Esophagus muscularis mucosa (tissue), 4 donors: ENCODE measurements around the gene ZNF316. TPM values are rescaled to one million over a fixed set of nuclear protein-coding genes. Genes with fewer than 3 reads are reported as not detected.

ENCODE experiments used
- DNase-seq: peaks from one replicate; pipeline ENCODE4 v3.0.0-alpha.2; 2017; ENCODE audit errors: extremely low spot score
- H3K27ac ChIP-seq, 4 donors: fragments of 200-600 bp; sonication (generic); replicated peaks in 1 of 4; 1 replicate in 3 of 4; 2 replicates in 1 of 4; pipeline ENCODE4 v1.5.1; 2016 to 2019; ENCODE audit warnings: mild to moderate bottlenecking in 1 of 4
- H3K27me3 ChIP-seq, 4 donors: fragments of 200-600 bp; sonication (generic); one replicate each; pipeline versions ENCODE4 v1.5.1 to v1.6.0; 2016 to 2019
- H3K36me3 ChIP-seq, 4 donors: fragments of 200-600 bp; sonication (generic); one replicate each; pipeline ENCODE4 v1.5.1; 2016 to 2019
- H3K4me1 ChIP-seq, 4 donors: fragments of 200-600 bp; sonication (generic); one replicate each; pipeline ENCODE4 v1.5.1; 2016 to 2019
- H3K4me3 ChIP-seq, 4 donors: fragments of 200-600 bp; sonication (generic); 1 replicate in 2 of 4; 2 replicates in 2 of 4; pipeline ENCODE4 v1.5.1; 2016 to 2019; ENCODE audit warnings: mild to moderate bottlenecking in 4 of 4, moderate library complexity in 1 of 4
- H3K9me3 ChIP-seq, 4 donors: fragments of 200-600 bp; sonication (generic); 1 replicate in 3 of 4; 2 replicates in 1 of 4; pipeline ENCODE4 v1.5.1; 2016 to 2019
- EP300 ChIP-seq: sonication (generic); formaldehyde crosslinking; IDR thresholded peaks from one replicate; pipeline ENCODE4 v1.6.1; 2017; ENCODE audit warnings: antibody characterized with exemption
- POLR2A ChIP-seq: fragments of 450-650 bp; IDR thresholded peaks from one replicate; pipeline ENCODE4 v1.6.1; 2017; ENCODE audit warnings: antibody characterized with exemption, moderate library complexity, mild to moderate bottlenecking, low read depth
- POLR2AphosphoS5 ChIP-seq, 2 donors: sonication (generic); formaldehyde crosslinking; IDR thresholded peaks; one replicate each; pipeline ENCODE4 v1.6.1; 2017; ENCODE audit warnings: antibody characterized with exemption in 2 of 2
- WGBS: methylation state at CpG from one replicate; pipeline ENCODE4 v1.1.5; 2018; 5-methylcytosine and 5-hydroxymethylcytosine counted together
- intact Hi-C: fragments of 100-400 bp; cut with DNase I; formaldehyde crosslinking; loops from one replicate; pipeline ENCODE4 v1.15.1; 2023
- total RNA-seq, 4 donors: library from RNA; depleted of rRNA; stranded (reverse); fragments of >200 nt; gene quantifications; one replicate each; pipeline versions ENCODE4 v1.1.0 to v1.2.1, GENCODE V29; 2016
- TF ChIP-seq, protein P1 (sequence below), 3 experiments: fragments of 200-600 bp in 2 of 3; fragments of 450-650 bp in 1 of 3; sonication (generic) in 2 of 3; IDR thresholded peaks; one replicate each; pipeline ENCODE4 v1.5.1; 2017 to 2019; ENCODE audit warnings: antibody characterized with exemption in 3 of 3, mild to moderate bottlenecking in 2 of 3, moderate library complexity in 1 of 3

ZNF316 gene
- total RNA-seq, 4 donors from 2014 or later = 24.0 to 38.9 (median 30.8) TPM

- Histone ChIP-seq H3K36me3 (peaks cover 0 to 34% (median 18%) of the 10 kb centered on the region in 4 donors), H3K4me3 (peak overlapping the region; percentile 77 to 99 (median 93)), H3K27me3 (no peaks in the 10 kb centered on the region), H3K9me3 (no peaks in the 10 kb centered on the region), H3K27ac (peak overlapping the region; percentile 32 to 78 (median 68)), H3K4me1 (peaks cover 14 to 43% (median 36%) of the 10 kb centered on the region in 4 donors)
- TF ChIP-seq EP300 (no peak), POLR2A (no peak), POLR2AphosphoS5 (IDR thresholded peaks at IDR 0.05) (no peak)
- TF ChIP-seq, protein P1, sequence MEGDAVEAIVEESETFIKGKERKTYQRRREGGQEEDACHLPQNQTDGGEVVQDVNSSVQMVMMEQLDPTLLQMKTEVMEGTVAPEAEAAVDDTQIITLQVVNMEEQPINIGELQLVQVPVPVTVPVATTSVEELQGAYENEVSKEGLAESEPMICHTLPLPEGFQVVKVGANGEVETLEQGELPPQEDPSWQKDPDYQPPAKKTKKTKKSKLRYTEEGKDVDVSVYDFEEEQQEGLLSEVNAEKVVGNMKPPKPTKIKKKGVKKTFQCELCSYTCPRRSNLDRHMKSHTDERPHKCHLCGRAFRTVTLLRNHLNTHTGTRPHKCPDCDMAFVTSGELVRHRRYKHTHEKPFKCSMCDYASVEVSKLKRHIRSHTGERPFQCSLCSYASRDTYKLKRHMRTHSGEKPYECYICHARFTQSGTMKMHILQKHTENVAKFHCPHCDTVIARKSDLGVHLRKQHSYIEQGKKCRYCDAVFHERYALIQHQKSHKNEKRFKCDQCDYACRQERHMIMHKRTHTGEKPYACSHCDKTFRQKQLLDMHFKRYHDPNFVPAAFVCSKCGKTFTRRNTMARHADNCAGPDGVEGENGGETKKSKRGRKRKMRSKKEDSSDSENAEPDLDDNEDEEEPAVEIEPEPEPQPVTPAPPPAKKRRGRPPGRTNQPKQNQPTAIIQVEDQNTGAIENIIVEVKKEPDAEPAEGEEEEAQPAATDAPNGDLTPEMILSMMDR (IDR thresholded peaks at IDR 0.05) = peak in 1 of 3 experiments; percentile 24
- intact Hi-C loops = loop anchor here (2.0 to 5.0 kb wide), 2 partner anchors 70 to 93 kb away; partner anchors contain the start of gene ZNF12
- 2% methylated on average over 33 of the region's 60 CpGs for WGBS
- no peak for DNase-seq
These were observed 569 bp downstream of the ZNF316 start for GRCh38 chr7:6637544-6638229.

DNA sequence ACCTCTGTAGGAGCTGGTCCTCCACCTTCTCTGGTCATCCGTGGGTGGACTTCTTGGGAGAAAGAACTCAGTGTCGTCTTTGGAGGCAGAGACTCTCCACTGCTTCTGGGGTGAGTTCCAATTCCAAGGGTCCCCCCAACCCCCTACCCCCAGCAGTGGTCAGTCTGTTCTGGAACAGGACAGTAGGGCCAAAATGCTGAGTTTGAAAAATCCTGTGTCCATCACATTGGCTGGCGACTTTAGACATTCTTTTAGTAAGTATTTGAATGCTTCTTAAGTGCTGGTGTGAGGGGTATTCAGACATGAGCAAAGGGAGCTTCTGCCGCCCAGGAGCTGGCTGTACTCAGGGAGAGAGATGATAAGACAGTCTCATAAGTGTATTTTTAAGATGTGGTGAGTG is 1.9 kb downstream of the ZNF316 start:
- intact Hi-C loops = loop anchor here (5.0 kb wide), 1 partner anchor 68 kb away; the partner anchor contains the start of gene ZNF12
- TF ChIP-seq POLR2A (no peak), POLR2AphosphoS5 (IDR thresholded peaks at IDR 0.05) (no peak), EP300 (no peak)
- TF ChIP-seq, protein P1 (IDR thresholded peaks at IDR 0.05) = no peak
- no peaks in the 10 kb centered on the region for H3K9me3 ChIP-seq
- no peak overlapping the region for H3K4me3 ChIP-seq
- DNase-seq = no peak
- no peak overlapping the region for H3K27ac ChIP-seq
- 81% methylated on average over 4 of the region's 4 CpGs for WGBS
- peaks cover 14 to 43% (median 36%) of the 10 kb centered on the region in 4 donors for H3K4me1 ChIP-seq
- H3K36me3 ChIP-seq = peaks cover 6 to 48% (median 32%) of the 10 kb centered on the region in 4 donors
- H3K27me3 ChIP-seq = no peaks in the 10 kb centered on the region

DNA sequence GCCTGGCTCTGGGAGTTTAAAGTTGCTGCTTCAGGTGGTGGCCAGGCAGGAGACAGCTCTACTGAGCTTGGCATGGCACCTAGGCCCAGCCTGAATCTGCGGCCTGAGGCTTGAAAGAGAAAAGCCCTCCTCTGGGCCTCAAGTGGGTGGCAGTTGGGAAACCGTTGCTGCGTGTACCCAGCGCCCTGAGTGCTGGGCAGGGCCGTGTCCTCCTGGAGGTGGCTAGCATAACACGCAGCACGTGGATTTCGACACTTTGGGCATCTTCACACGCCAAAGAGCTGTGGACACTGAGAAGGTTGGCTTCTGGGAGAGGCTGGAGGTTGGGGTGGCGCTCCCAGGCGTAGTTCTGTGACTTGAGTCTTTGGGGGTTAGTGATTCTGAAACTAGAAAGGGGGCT is 2.5 kb downstream of the ZNF316 start:
- TF ChIP-seq, protein P1 (IDR thresholded peaks at IDR 0.05) = no peak
- TF ChIP-seq POLR2A (no peak), POLR2AphosphoS5 (IDR thresholded peaks at IDR 0.05) (no peak), EP300 (no peak)
- WGBS = 96% methylated on average over 11 of the region's 11 CpGs
- intact Hi-C loops = loop anchor here (5.0 kb wide), 1 partner anchor 68 kb away; the partner anchor contains the start of gene ZNF12
- no peaks in the 10 kb centered on the region for H3K9me3 ChIP-seq
- H3K27me3 ChIP-seq = no peaks in the 10 kb centered on the region
- peaks cover 12 to 54% (median 38%) of the 10 kb centered on the region in 4 donors for H3K36me3 ChIP-seq
- no peak for DNase-seq
- no peak overlapping the region for H3K4me3 ChIP-seq
- peaks cover 14 to 43% (median 36%) of the 10 kb centered on the region in 4 donors for H3K4me1 ChIP-seq
- no peak overlapping the region for H3K27ac ChIP-seq

- no peak overlapping the region for H3K27ac ChIP-seq
- WGBS = 64% methylated on average over 10 of the region's 11 CpGs
- H3K9me3 ChIP-seq = no peaks in the 10 kb centered on the region
- H3K36me3 ChIP-seq = peaks cover 18 to 60% (median 44%) of the 10 kb centered on the region in 4 donors
- no peak overlapping the region for H3K4me3 ChIP-seq
- H3K27me3 ChIP-seq = no peaks in the 10 kb centered on the region
- intact Hi-C loops = no loop called here
- H3K4me1 ChIP-seq = peaks cover 14 to 43% (median 36%) of the 10 kb centered on the region in 4 donors
- TF ChIP-seq EP300 = no peak
- no peak for TF ChIP-seq POLR2A
- no peak for TF ChIP-seq POLR2AphosphoS5 (IDR thresholded peaks at IDR 0.05)
- TF ChIP-seq, protein P1 (IDR thresholded peaks at IDR 0.05) = no peak
- no peak for DNase-seq
These were observed 3.2 kb downstream of the ZNF316 start for GRCh38 chr7:6640246-6640721.
